ENCODE data around the gene CAPSL. TPM values are rescaled to one million over a fixed set of nuclear protein-coding genes. Genes with fewer than 3 reads are reported as not detected.

The CAPSL gene
- total and polyA plus RNA-seq, 9 of the 15 experiments (the other 6 are each of a cell fraction or from before 2014, with no cell fraction given): not detected

DNA sequence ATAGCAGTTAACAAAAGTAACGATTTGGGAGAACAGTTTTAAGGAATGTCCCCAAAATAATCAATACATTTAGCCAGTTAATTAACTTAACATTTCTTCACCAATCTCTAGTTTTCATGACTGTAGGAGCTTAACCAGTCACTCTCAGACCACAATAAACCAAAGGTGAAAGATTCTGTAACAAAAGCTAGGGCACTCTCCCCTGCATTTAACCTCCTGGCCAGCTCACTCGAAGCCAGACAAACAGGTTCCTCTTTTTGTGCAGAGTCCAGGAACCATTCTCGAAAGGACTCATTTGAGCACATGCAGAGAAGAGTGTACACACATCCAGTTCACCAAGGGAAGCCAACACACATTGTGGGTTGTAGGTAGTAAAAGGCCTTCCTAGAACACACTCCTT lies 75.3 kb downstream of the CAPSL start:
- 2% methylated on average over 3 of the region's 3 CpGs for WGBS (ENCODE audit: insufficient coverage, low coverage, missing lambda C conversion rate)
- Histone ChIP-seq H3K4me3 (no peak overlapping the region), H3K27ac (ENCODE audit: extremely low read depth, low read depth, low read length) (no peak overlapping the region), H3K27me3 (ENCODE audit: control insufficient read depth in 2 of 2, insufficient read depth in 2 of 2, low read length in 2 of 2) (no peaks in the 10 kb centered on the region), H2AFZ (ENCODE audit: low read depth, low read length) (no peak overlapping the region), H3K4me2 (ENCODE audit: insufficient read depth, low read length) (no peak overlapping the region), H4K20me1 (replicated peaks; ENCODE audit: control insufficient read depth, insufficient read depth, low read length) (no peaks in the 10 kb centered on the region), H3K9ac (ENCODE audit: insufficient read depth in 1 of 2, low read depth in 2 of 2, low read length in 2 of 2) (no peak overlapping the region), H3K79me2 (ENCODE audit: control insufficient read depth, insufficient read depth, low read length) (no peaks in the 10 kb centered on the region), H3K9me1 (ENCODE audit: control insufficient read depth, insufficient read depth, low read length) (no peaks in the 10 kb centered on the region), H3K9me3 (replicated peaks; ENCODE audit: control insufficient read depth, insufficient read depth, low read depth, low read length) (no peaks in the 10 kb centered on the region), H3K36me3 (ENCODE audit: control insufficient read depth, insufficient read depth, low read length) (no peaks in the 10 kb centered on the region), H3K4me1 (replicated peaks in 1 of 2; ENCODE audit: control insufficient read depth in 2 of 2, insufficient read depth in 2 of 2, low read length in 2 of 2) (no peaks in the 10 kb centered on the region)
- ATAC-seq (no peak), DNase-seq (ENCODE audit: extremely low read depth in 1 of 4, low spot score in 3 of 4) (no peak), FAIRE-seq (no peak)
- intact Hi-C loops (cut with micrococcal nuclease): no loop called here
- BruUV-seq (replicated peaks): no TSS peak
- CTCF ChIA-PET (ENCODE audit: low intra/inter-chr PET ratio): no interaction called here
- no peak for TF ChIP-seq FOXM1 (IDR thresholded peaks at IDR 0.05; ENCODE audit: low read depth)
- TF ChIP-seq FOXM1 (CRISPR knock-in tag; IDR thresholded peaks at IDR 0.05; ENCODE audit: low read depth): no peak
- no peak for TF ChIP-seq ESRRA (IDR thresholded peaks at IDR 0.05; ENCODE audit: borderline replicate concordance, low read depth)
- no peak for TF ChIP-seq RFX1 (IDR thresholded peaks at IDR 0.05)
- TF ChIP-seq EP300 (IDR thresholded peaks at IDR 0.05; ENCODE audit: low read length): no peak
- no peak for TF ChIP-seq ZBTB43 (CRISPR knock-in tag; IDR thresholded peaks at IDR 0.05)
- no peak for TF ChIP-seq NCOA1 (IDR thresholded peaks at IDR 0.05; ENCODE audit: low read depth)
- TF ChIP-seq ZBTB8A (IDR thresholded peaks at IDR 0.05; ENCODE audit: partially characterized antibody): no peak
- TF ChIP-seq, protein P1, sequence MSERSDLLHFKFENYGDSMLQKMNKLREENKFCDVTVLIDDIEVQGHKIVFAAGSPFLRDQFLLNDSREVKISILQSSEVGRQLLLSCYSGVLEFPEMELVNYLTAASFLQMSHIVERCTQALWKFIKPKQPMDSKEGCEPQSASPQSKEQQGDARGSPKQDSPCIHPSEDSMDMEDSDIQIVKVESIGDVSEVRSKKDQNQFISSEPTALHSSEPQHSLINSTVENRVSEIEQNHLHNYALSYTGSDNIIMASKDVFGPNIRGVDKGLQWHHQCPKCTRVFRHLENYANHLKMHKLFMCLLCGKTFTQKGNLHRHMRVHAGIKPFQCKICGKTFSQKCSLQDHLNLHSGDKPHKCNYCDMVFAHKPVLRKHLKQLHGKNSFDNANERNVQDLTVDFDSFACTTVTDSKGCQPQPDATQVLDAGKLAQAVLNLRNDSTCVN (CRISPR knock-in tag; IDR thresholded peaks at IDR 0.05): no peak
- no peak for TF ChIP-seq MTA3 (IDR thresholded peaks at IDR 0.05; ENCODE audit: borderline replicate concordance)
- no peak for TF ChIP-seq ADNP (tag; IDR thresholded peaks at IDR 0.05)
- TF ChIP-seq THRB (CRISPR knock-in tag; conservative IDR thresholded peaks at IDR 0.05): no peak
- no peak for TF ChIP-seq ZNF696 (CRISPR knock-in tag; conservative IDR thresholded peaks at IDR 0.05)
- TF ChIP-seq RBM34 (IDR thresholded peaks at IDR 0.05; ENCODE audit: borderline replicate concordance, insufficient read depth, low read length): no peak
- no peak for TF ChIP-seq RFX7 (CRISPR knock-in tag; IDR thresholded peaks at IDR 0.05)
- no peak for TF ChIP-seq CAMTA2 (CRISPR knock-in tag; conservative IDR thresholded peaks at IDR 0.05)
- in situ Hi-C loops (cut with MboI): no loop called here
- POLR2A ChIA-PET: interaction anchor here (0.6 to 0.9 kb wide), 2 partner anchors 9 to 403 kb away, joined by 3 read pairs; no protein-coding TSS in a partner anchor
